Mucosa of descending colon (tissue), 3 donors: Measurements from ENCODE around the gene TCEANC2. TPM values are rescaled to one million over a fixed set of nuclear protein-coding genes. Genes with fewer than 3 reads are reported as not detected.

ENCODE experiments used
- ATAC-seq: fragments of 200-7000 bp; cut with Tn5 transposase; one replicate; pipeline ENCODE4 v1.9.1; 2020; ENCODE audit warnings: mild to moderate bottlenecking, moderate library complexity
- DNase-seq, 3 donors: peaks; one replicate each; pipeline ENCODE4 v3.0.0-alpha.2; 2020
- H3K36me3 ChIP-seq: fragments of 200-600 bp; one replicate; pipeline ENCODE4 v1.8.0; 2021; ENCODE audit warnings: low read depth, mild to moderate bottlenecking
- H3K4me1 ChIP-seq: fragments of 200-600 bp; one replicate; pipeline ENCODE4 v1.8.0; 2021; ENCODE audit warnings: low read depth, mild to moderate bottlenecking
- H3K4me3 ChIP-seq: fragments of 200-600 bp; one replicate; pipeline ENCODE4 v1.8.0; 2021; ENCODE audit warnings: mild to moderate bottlenecking
- H3K9me3 ChIP-seq: fragments of 200-600 bp; one replicate; pipeline ENCODE4 v1.8.0; 2021; ENCODE audit warnings: mild to moderate bottlenecking
- intact Hi-C, 2 donors: fragments of 100-400 bp; cut with DNase I in 1 of 2; cut with micrococcal nuclease in 1 of 2; formaldehyde crosslinking; loops; one replicate each; pipeline versions ENCODE4 v1.11.0 to v1.11.1; 2022; cut with DNase I, micrococcal nuclease
- total RNA-seq, 3 donors: library from RNA; stranded (reverse); fragmentation: NEBNext Ultra II Directional in 2 of 3; extraction: Animal tissue kit (Norgen Biotek cat#: 25700) in 2 of 3; gene quantifications; one replicate each; pipeline versions ENCODE4 v1.2.1 to v1.2.4, GENCODE V29; 2021 to 2023
- TF ChIP-seq, protein P1 (sequence below): fragments of 200-600 bp; IDR thresholded peaks from one replicate; pipeline ENCODE4 v1.8.0; 2022; ENCODE audit warnings: antibody characterized with exemption, mild to moderate bottlenecking
- donor health status: DM: no; HTN: no; CAD: no; lungs with moderate emphysema.
- donor health status: DM: no; HTN: no; CAD: no.
- donor health status: DM: no; HTN: yes; CAD: no.

The TCEANC2 gene
- total RNA-seq, 3 donors from 2014 or later: 4.5 to 8.6 (median 6.0) TPM

DNA sequence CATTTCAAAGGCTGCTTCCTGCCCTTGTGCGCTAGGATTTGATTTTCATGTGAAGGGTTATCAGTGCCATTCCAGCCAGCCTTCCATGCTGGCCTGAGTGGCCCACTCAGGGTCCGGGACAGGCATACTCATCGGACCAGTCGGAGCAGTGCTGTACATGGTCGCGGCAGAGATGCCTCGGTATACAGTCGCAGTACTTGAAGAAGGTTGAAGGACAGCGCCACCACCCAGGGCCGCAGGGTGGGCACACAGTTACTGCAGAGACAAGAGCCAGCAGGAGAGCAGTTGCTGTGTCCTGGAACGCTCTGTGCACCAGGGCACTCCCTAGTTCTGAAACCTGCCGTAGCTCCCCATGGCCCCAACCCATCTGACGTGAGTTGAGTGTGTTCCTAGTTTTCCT, 44.5 kb upstream of the TCEANC2 start:
- intact Hi-C loops: no loop called here
- TF ChIP-seq, protein P1, sequence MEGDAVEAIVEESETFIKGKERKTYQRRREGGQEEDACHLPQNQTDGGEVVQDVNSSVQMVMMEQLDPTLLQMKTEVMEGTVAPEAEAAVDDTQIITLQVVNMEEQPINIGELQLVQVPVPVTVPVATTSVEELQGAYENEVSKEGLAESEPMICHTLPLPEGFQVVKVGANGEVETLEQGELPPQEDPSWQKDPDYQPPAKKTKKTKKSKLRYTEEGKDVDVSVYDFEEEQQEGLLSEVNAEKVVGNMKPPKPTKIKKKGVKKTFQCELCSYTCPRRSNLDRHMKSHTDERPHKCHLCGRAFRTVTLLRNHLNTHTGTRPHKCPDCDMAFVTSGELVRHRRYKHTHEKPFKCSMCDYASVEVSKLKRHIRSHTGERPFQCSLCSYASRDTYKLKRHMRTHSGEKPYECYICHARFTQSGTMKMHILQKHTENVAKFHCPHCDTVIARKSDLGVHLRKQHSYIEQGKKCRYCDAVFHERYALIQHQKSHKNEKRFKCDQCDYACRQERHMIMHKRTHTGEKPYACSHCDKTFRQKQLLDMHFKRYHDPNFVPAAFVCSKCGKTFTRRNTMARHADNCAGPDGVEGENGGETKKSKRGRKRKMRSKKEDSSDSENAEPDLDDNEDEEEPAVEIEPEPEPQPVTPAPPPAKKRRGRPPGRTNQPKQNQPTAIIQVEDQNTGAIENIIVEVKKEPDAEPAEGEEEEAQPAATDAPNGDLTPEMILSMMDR: no peak
- DNase-seq: no peak
- no peak for ATAC-seq
- Histone ChIP-seq H3K4me3 (no peak overlapping the region), H3K9me3 (no peaks in the 10 kb centered on the region), H3K36me3 (no peaks in the 10 kb centered on the region), H3K4me1 (no peaks in the 10 kb centered on the region)

DNA sequence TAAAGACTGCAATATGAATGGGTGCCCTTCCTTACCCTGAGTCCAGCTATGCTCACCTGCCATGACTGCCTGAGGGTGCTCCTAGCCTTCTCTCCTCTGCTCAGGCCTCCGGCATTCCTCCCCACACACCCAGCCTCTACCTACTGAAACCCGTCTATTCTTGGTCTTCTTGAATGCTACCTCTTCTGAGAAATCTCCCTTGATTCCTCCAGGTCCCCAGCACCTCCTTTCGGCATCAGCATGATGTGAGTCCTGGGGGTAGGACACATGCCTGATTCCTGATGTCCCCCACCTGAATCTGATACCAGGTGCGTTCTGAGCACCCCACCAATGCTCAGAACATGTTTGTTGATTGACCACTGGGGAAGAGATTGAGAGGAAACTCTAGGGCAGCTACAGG, 44.0 kb upstream of the TCEANC2 start:
- DNase-seq (no peak), ATAC-seq (no peak)
- intact Hi-C loops: no loop called here
- H3K4me1 ChIP-seq: no peaks in the 10 kb centered on the region
- H3K36me3 ChIP-seq: no peaks in the 10 kb centered on the region
- no peak overlapping the region for H3K4me3 ChIP-seq
- TF ChIP-seq, protein P1: no peak
- no peaks in the 10 kb centered on the region for H3K9me3 ChIP-seq

DNA sequence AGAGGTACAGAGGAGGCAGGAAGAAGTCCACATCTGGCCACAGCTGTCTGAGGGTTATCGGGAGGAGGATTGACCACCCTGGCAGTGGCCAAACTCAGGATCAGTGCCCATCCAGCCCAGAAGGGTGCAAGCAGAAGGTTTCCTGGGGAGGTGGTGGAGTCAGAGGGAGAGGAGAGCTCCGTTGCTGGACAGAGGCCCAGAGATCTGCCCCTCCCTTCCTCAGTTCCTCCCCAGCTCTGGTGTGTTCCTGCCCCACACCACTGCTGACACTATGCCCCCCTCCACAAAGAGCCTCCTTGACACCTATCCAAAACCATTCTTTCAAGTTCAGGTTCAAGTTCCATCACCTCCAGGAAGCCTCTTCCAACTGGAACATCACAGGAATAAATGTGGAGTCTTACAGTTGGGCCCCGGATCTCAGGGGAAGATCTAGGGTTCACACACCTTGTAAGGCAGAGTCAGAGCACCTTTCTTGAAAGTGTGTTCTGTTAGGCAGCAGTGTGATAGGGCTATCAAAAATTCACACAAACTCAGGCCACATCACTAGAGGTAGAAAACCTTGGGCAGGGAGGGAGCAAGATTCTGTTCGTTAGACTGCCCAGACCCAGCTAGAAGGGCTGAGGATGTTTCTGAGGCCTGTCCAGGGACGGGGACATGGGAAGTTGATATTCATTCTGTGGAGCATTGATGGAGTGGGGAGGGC, 42.8 kb upstream of the TCEANC2 start:
- DNase-seq (no peak), ATAC-seq (no peak)
- intact Hi-C loops: no loop called here

DNA sequence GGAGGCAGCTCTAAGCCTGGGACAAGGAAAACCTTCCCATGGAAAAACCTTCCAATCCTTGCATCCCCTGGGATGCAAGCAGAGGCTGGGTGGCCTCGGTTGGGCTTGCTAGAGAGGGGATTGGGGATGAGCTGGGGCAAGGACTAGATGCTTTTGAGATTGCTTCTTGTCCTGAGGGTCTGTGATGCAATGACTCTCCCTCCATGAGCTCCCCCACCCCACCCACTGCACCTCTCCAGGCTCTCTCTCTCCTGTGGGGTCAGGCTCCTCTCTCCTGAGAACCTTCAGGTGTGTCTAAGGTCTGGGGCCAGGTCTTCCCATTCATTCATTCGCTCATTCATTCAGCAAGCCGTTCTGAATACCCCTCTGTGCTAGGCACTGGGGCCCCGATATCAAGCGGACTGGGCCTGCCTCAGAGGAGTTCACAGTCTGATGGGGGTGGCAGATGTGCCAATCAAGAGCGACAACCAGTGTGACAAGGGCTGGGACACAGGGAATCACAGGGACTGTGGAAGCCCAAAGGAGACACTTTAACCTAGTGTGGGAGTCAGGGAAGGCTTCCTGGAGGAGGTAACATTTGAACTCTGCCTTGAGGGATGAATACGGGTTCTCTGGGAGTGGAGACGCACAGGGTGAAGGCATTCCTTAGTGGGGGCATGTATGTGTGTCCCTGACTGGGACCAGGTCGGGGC, 41.9 kb upstream of the TCEANC2 start:
- DNase-seq: no peak
- intact Hi-C loops: no loop called here
- TF ChIP-seq, protein P1: no peak
- Histone ChIP-seq H3K4me1 (peaks cover 2% of the 10 kb centered on the region), H3K9me3 (no peaks in the 10 kb centered on the region), H3K36me3 (no peaks in the 10 kb centered on the region), H3K4me3 (no peak overlapping the region)
- no peak for ATAC-seq

More for the DNA sequence above, 42.8 kb upstream of the TCEANC2 start:
- no peaks in the 10 kb centered on the region for H3K4me1 ChIP-seq
- TF ChIP-seq, protein P1: no peak
- no peak overlapping the region for H3K4me3 ChIP-seq
- no peaks in the 10 kb centered on the region for H3K36me3 ChIP-seq
- H3K9me3 ChIP-seq: no peaks in the 10 kb centered on the region

DNA sequence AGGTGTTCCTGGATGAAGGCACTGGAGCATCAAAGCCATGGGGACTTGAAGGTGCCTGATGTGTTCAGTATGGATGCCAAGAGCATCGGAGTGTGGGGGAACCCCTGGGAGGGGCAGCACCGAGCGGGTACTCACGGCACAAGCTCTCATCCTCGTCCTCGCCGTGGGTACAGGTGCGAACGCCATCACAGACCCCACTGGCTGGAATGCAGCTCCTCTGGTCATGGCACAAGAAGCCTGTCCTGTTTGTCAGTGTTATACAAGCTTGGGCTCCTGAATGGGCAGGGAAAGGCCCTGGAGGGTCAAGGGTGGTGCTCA, 41.4 kb upstream of the TCEANC2 start:
- no peak overlapping the region for H3K4me3 ChIP-seq

More for the DNA sequence above, 41.4 kb upstream of the TCEANC2 start:
- intact Hi-C loops: no loop called here
- Histone ChIP-seq H3K4me1 (peaks cover 5% of the 10 kb centered on the region), H3K9me3 (no peaks in the 10 kb centered on the region), H3K36me3 (no peaks in the 10 kb centered on the region)
- TF ChIP-seq, protein P1: no peak
- DNase-seq (no peak), ATAC-seq (no peak)
